COLO668 (cell line): ENCODE results near the gene PC.
A peak's percentile ranks its signal among the peaks of the same experiment; 100 is the strongest.

Experiments
- DNase-seq: peaks from one replicate; lab custom pipeline; 2025; ENCODE audit not compliant: unreplicated experiment; lab: John Stamatoyannopoulos, UW

PC gene

GRCh38 chr11:66885950-66886440 lies 72.2 kb downstream of the PC start:
- no peak for DNase-seq

DNA sequence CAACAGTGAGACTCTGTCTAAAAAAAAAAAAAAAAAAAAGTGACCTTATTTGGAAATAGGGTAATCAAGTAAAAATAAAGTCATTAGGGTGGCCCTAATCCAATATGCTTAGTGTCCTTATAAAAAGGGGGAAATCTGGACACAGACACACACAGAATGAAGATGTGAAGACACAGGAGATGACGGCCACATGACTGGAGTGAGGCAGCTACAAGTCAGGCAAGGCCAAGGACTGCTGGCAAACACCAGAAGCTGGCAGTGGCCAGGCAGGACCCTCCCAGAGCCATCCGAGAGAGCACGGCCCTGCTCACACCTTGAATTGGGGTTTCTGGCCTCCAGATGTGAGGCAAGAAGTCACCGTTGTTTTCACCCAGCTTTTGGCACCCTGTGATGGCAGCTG lies 72.7 kb downstream of the PC start:
- no peak for DNase-seq

DNA sequence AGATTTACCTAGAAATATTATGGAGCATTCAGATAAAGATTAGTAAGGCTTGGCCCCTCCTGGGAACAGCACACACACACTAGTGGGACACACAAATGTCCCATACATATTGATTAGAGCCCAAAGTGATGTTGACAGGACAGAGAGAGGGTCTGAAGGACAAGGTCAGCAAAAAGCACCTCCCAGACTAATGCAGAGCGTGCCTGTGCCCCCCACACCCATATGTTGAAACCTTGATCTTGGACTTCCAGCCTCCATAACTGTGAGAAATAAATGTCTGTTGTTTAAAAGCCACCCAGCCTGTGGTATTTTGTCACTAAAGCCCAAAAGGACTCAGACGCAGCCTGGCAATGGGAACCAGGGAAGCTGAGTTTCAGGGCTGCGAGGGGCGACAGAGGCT lies 73.7 kb downstream of the PC start:
- no peak for DNase-seq

DNA sequence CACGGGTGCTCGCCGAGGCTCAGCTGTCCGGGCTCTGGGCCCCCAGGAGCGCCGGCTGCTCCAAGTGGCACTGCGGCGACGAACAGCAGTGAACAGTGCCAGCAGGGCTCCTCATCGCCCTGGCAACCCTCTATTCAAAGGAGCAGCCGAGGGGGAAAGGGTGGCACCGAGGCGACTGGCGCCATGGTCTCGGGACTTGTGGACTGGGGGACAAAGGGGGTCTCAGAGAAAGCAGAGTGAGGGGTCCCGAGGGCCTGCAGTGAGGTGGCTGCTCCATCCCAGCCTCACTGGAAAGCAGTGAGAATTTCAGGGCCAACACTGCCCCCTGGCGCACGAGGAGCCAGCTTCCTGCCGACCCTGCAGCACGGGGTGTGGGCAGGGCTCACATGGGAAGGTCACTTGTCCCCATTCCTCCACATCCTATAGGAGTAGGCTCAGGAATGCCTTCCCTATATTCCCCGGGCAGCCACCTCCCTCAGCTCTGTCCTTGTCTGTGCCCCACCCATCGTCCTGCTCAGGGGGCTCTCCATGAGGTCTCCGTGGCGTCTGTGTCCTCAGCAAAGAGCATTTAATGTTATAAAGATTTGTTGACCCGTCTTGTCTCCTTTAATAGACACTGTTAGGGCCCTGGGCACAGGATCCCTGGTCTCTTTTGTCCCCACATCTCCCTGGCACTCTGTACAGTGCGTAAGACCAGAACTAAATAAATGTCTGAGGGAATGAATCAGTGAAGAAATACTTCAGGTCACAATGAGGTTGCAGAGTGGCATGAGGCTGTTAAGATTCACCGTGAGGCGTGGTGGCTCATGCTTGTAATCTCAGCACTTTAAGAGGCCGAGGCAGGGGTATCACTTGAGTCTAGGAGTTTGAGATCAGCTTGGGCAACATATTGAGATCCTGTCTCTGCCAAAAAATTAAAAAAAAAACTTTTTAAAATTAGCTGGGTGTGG lies 74.9 kb downstream of the PC start:
- DNase-seq = peak; percentile 85

DNA sequence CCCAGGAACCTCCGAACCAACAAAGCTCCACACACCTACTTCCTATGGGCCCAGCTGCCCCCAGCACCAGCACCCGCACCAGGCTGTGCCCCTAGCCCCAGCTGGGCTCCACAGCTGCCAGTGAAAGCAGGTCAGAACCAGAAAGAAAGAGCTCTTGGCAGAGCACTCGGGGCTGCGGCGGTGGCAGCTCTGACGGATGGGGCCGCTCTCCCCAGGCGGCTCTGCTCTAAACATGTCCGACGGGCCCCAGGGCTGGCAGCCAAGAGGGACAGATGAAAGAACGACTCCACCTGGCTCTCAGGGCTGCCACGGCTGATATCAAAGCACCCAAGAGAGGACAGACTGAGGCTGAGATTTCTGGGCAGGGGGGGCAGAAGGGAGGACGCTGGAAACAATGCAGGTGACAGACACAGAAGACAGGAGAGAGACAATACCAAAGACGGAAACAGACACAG lies 75.6 kb downstream of the PC start:
- peak; percentile 63 for DNase-seq

DNA sequence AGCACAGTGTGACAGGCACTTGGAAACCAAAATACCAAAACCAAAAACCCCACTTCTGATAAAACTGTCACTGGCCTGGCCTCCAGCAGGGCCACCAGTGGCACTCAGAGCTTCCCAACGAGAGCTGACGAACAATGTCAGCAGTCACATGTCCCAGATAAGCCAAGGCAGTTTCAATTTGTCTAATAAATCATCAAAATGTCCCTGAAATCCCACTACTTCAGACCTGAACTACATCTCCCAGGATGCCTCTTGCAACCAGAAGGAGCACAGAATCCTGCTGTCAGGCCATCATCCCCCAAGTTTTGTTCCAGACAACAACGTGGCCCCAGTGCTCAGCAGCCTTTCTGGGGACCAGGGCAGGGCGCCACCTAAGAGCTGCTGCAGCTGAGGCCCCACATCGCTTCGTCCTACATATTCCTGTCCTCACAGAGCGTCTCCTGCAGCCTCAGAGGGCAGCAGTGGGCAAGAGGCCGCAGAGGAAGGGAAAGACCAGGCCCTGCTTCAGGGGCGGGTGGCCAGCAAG lies 76.2 kb downstream of the PC start:
- DNase-seq = no peak

- peak; percentile 70 for DNase-seq
Measured at GRCh38 chr11:66881451-66881835, 76.7 kb downstream of the PC start.

DNA sequence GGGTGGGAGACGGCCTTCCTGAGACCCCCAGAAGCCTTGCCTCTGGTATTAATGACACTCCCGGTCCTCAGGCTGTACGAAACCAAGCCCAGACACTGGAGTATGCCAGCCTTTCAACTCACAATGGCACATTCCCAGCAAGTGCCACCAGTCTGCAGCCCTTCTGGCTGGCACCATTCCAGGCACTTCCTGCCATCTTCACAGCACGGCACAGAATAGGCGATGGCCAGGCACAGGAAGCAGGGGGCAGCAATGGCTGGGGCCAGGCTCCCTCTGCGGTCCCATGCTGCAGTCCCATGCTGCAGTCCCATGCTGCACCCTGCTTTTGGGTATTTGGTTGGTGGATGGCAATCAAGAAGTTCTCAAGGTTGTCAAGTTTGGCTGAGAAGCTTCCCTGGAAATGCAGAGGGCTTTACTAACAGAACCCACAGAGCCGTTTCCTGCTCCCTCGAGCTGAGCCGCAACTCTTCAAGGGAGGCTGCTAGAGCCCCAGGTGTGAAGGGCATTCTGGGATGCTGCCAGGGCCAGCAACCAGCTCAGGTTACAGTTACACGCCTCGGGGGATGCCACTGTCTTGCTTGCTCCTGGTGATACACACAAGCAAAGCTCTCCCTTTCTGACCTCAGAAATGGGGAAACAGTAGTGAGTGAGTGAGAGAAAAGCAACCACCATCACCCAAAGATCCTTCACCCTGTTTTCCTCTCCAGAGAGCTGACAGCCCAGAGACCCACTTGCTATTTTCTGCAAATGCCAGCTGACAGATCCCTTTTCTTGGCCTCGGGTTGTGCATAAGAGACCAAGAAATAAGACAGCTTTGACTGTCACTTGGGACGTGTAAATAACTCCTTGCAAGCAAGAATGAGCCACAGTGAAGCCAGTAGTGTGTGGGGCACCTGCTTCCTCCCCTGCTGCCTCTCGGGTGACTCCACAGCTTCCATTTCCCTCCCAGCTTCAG lies 77.4 kb downstream of the PC start:
- DNase-seq = peak; percentile 90

GRCh38 chr11:66879999-66880398 lies 78.2 kb downstream of the PC start:
- DNase-seq = no peak

- DNase-seq = no peak
Measured at GRCh38 chr11:66879583-66879982, 78.6 kb downstream of the PC start.

DNA sequence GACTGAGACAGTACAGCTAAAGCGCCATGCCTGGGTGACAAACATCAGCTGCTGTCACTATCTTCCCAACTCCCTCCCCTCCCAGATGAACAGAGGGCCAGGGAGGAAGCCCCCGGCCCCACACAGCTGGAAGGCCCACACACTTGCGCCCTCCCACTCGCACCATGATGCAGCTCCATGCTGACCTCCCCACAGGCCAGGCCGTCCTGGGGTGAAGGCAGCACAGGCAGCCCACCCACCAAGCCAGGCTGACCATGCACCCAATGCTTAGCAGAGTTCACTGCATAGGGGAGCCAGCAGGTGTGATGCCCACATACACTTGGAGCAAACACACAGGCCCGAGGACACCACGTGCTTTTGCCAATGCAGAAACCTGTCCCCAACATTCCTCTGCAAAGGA lies 79.2 kb downstream of the PC start:
- no peak for DNase-seq

DNA sequence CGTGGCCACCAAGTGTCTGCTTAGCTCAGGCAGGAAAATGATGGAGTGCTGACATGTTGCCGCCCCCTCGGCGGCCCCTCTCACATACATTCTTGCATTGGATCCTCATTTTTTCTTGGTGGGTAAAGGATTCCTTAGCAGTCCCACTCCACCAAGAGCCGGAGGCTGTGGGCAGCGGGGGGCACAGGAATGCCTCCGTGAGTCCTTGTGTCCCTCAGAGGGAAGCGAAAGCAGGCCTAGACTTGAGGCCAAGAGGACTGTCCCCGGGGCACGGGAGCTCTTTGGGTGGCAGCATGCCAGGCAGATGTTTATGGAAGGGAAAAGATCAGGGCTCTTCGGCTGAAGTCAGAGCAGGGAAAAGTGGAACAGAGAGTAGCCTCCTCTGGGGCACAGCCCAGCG lies 79.7 kb downstream of the PC start:
- DNase-seq = no peak

- no peak for DNase-seq
Measured at GRCh38 chr11:66877588-66878385, 80.4 kb downstream of the PC start.

DNA sequence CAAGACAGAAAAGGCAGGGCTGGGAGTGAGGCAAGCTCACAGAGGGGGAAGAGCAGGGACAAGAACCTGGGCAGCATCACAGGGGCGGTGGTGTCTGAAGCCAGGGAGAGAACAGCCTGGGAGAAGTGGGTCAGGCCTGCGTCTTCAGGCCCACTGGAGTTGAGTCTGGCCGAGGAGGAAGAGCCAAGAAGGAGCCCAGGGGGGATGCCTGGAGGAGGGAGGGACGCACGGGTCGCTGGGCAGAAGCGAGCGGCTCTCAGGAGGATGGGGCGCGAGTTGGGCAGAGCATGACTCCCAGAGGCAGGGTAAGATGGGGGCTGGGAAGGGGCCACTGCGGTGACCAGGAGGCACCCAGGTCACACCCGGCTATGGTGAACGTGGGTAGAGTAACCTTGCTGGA lies 82.8 kb downstream of the PC start:
- no peak for DNase-seq

DNA sequence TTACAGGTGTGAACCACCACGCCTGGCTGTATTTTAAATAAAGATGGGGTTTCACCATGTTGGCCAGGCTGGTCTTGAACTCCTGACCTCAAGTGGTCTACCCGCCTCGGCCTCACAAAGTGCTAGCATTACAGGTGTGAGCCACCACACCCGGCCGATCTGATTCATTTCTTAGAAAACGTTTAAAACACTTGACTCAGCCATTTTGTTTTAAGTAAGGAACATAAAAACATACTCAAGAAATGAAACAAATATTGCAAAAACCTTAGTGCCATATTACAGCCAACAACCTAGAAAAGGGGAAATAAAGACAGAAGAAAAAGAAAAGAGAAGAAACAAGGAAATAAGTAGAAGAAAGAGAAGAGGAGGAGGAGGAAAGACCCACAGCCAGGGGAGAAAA lies 84.0 kb downstream of the PC start:
- DNase-seq = no peak

- no peak for DNase-seq
Measured at GRCh38 chr11:66871521-66871901, 86.7 kb downstream of the PC start.

GRCh38 chr11:66870616-66871520 lies 87.3 kb downstream of the PC start:
- no peak for DNase-seq

DNA sequence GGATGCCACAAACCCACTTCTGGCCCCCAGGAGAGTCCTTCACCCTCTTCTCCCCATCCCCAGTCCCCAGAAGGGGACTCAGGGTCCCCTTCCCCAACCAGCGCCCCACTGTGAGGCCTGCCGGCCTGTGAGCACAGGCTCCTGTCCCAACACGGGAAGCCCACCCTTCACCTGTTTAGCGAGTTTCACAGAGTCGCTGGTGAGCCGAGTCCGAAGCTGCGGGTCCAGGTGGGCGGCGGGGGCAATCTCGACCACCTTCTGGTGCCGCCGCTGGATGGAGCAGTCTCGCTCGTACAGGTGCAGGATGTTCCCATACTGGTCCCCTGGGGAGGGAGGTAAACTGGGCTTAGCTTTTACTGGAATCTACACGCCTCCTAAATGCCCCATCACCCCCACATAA lies 88.1 kb downstream of the PC start:
- no peak for DNase-seq

DNA sequence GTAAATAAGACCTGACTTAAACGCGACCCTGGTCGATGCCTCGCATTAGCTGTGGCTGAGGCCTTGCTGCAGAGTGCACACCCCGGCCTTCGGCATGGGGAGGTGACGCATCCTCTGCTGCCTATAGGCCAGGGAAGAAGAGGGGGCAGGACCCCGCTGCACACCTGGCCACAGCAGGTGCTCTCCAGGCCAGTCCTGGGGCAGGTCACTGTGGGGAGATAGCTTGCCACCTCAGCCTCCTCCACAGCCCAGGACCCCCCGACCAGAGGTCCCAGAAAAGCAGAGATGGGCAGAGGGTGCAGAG lies 88.7 kb downstream of the PC start:
- DNase-seq = no peak
